ENCODE results near the gene CCNJL. TPM values are rescaled to one million over a fixed set of nuclear protein-coding genes. Genes with fewer than 3 reads are reported as not detected.

The CCNJL gene
- total RNA-seq, 4 donors from 2014 or later: 0.44 to 1.5 (median 0.63) TPM; not detected in 1

GRCh38 chr5:160352308-160352707 lies 39.9 kb upstream of the CCNJL start:
- Histone ChIP-seq H3K9me3 (no peaks in the 10 kb centered on the region), H3K4me1 (peaks cover 0 to 12% (median 0%) of the 10 kb centered on the region in 4 donors), H3K27ac (no peak overlapping the region), H3K36me3 (peaks cover 0 to 5% (median 0%) of the 10 kb centered on the region in 3 donors), H3K27me3 (no peaks in the 10 kb centered on the region), H3K4me3 (no peak overlapping the region)
- DNase-seq (ENCODE audit: low spot score in 2 of 2): no peak
- 96 to 97% methylated on average over 4 of the region's 4 CpGs for whole genome bisulfite sequencing, 2 donors
- TF ChIP-seq EP300 (IDR thresholded peaks at IDR 0.05) (no peak), POLR2A (IDR thresholded peaks at IDR 0.05) (no peak)
- TF ChIP-seq, protein P1, sequence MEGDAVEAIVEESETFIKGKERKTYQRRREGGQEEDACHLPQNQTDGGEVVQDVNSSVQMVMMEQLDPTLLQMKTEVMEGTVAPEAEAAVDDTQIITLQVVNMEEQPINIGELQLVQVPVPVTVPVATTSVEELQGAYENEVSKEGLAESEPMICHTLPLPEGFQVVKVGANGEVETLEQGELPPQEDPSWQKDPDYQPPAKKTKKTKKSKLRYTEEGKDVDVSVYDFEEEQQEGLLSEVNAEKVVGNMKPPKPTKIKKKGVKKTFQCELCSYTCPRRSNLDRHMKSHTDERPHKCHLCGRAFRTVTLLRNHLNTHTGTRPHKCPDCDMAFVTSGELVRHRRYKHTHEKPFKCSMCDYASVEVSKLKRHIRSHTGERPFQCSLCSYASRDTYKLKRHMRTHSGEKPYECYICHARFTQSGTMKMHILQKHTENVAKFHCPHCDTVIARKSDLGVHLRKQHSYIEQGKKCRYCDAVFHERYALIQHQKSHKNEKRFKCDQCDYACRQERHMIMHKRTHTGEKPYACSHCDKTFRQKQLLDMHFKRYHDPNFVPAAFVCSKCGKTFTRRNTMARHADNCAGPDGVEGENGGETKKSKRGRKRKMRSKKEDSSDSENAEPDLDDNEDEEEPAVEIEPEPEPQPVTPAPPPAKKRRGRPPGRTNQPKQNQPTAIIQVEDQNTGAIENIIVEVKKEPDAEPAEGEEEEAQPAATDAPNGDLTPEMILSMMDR (IDR thresholded peaks at IDR 0.05): no peak

GRCh38 chr5:160349935-160350303 lies 37.6 kb upstream of the CCNJL start:
- TF ChIP-seq EP300 (IDR thresholded peaks at IDR 0.05) (no peak), POLR2A (IDR thresholded peaks at IDR 0.05) (no peak)
- TF ChIP-seq, protein P1 (IDR thresholded peaks at IDR 0.05): no peak
- no peak overlapping the region for H3K27ac ChIP-seq
- WGBS, 2 donors: 60 to 69% methylated on average over 4 of the region's 4 CpGs
- no peak for DNase-seq (ENCODE audit: low spot score in 2 of 2)
- H3K27me3 ChIP-seq: no peaks in the 10 kb centered on the region
- H3K4me1 ChIP-seq: peaks cover 0 to 10% (median 0%) of the 10 kb centered on the region in 4 donors
- no peaks in the 10 kb centered on the region for H3K9me3 ChIP-seq
- no peak overlapping the region for H3K4me3 ChIP-seq
- H3K36me3 ChIP-seq: peaks cover 0 to 5% (median 0%) of the 10 kb centered on the region in 3 donors

DNA sequence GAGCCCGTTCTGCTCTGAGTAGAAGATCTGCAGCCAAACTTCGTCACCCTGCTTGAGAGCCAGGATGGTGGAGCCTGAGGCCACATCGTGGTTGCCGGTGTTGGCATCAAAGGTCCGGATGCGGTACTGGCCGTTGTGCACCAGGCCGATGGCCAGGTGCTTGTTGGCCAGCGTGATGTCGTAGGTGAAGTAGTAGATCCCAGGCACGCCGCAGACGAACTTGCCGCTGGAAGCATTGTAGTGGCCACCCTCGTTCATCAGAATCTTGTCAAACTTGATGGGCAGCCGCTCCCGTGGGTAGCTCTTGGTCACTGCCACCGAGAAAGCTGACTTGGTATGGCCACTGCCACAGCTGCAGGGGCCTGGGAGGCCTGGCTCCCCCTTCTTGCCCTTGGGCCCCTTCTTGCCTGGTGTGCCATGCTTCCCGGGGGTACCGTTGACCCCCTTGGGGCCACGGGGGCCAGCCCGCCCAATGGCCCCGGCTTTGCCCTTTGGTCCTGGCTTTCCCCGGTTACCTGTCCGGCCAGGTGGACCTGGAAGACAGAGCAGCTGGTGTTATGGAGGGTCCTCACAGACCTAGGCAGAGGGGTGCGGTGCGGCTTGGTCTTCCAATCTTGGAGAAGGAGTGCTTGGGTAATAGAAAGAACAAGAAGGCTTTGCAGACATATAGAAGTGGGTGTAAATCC lies 37.0 kb upstream of the CCNJL start:
- Histone ChIP-seq H3K9me3 (no peaks in the 10 kb centered on the region), H3K4me3 (no peak overlapping the region), H3K27me3 (no peaks in the 10 kb centered on the region), H3K36me3 (peaks cover 0 to 5% (median 0%) of the 10 kb centered on the region in 3 donors), H3K4me1 (peaks cover 0 to 11% (median 0%) of the 10 kb centered on the region in 4 donors), H3K27ac (no peak overlapping the region)
- no peak for DNase-seq (ENCODE audit: low spot score in 2 of 2)
- TF ChIP-seq, protein P1 (IDR thresholded peaks at IDR 0.05): no peak
- TF ChIP-seq EP300 (IDR thresholded peaks at IDR 0.05) (no peak), POLR2A (IDR thresholded peaks at IDR 0.05) (no peak)
- 95 to 96% methylated on average over 27 of the region's 27 CpGs for WGBS, 2 donors

DNA sequence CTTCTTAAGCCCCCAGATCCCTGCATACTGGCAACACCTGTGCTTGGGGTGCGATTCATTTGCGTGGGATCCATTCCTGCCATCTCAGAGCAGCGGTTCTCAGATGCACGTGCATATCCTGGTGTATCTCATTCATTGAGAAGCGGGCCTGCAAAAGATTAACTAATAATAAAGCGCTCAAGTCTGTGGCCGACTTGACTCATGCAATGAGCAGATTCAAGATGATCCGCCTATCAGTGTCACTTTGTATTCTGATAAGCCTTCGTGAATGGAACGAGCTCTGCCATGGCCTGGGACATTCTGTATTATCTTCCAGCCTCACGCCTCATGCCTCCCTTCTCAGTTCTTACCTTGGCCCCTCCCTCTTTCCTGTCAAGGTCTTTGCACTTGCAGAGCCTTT lies 35.7 kb upstream of the CCNJL start:
- TF ChIP-seq EP300 (IDR thresholded peaks at IDR 0.05): no peak
- TF ChIP-seq, protein P1 (IDR thresholded peaks at IDR 0.05): no peak
- TF ChIP-seq POLR2A (IDR thresholded peaks at IDR 0.05): no peak
- peaks cover 0 to 5% (median 0%) of the 10 kb centered on the region in 3 donors for H3K36me3 ChIP-seq
- WGBS, 2 donors: 85 to 89% methylated on average over 11 of the region's 11 CpGs
- no peaks in the 10 kb centered on the region for H3K9me3 ChIP-seq
- peaks cover 0 to 11% (median 0%) of the 10 kb centered on the region in 4 donors for H3K4me1 ChIP-seq
- no peaks in the 10 kb centered on the region for H3K27me3 ChIP-seq
- H3K27ac ChIP-seq: no peak overlapping the region
- no peak overlapping the region for H3K4me3 ChIP-seq
- DNase-seq (ENCODE audit: low spot score in 2 of 2): no peak

GRCh38 chr5:160347448-160347847 lies 35.1 kb upstream of the CCNJL start:
- WGBS, 2 donors: 39 to 49% methylated on average over 6 of the region's 6 CpGs
- Histone ChIP-seq H3K4me3 (no peak overlapping the region), H3K27ac (no peak overlapping the region), H3K4me1 (peaks cover 0 to 16% (median 0%) of the 10 kb centered on the region in 4 donors), H3K36me3 (peaks cover 0 to 5% (median 0%) of the 10 kb centered on the region in 3 donors), H3K27me3 (no peaks in the 10 kb centered on the region), H3K9me3 (no peaks in the 10 kb centered on the region)
- DNase-seq (ENCODE audit: low spot score in 2 of 2): no peak
- TF ChIP-seq, protein P1 (IDR thresholded peaks at IDR 0.05): no peak
- TF ChIP-seq EP300 (IDR thresholded peaks at IDR 0.05) (no peak), POLR2A (IDR thresholded peaks at IDR 0.05) (no peak)
